Activated CD8-positive, alpha-beta memory T cell treated with anti-CD3 and anti-CD28 coated beads, Interleukin-2, amount 10 ng/mL, durations not matched to agents 7 days and 5 days (primary cell): Measurements from ENCODE around the gene OMA1. TPM values are rescaled to one million over a fixed set of nuclear protein-coding genes. Genes with fewer than 3 reads are reported as not detected.
"Not testable (repeated sequence)": the region's sequence is repeated elsewhere in the genome, so short reads cannot be mapped to it uniquely, and the experiment has no call there.

Experiments used
- ATAC-seq: fragments of 150-1000 bp; cut with Tn5 transposase; one replicate; pipeline ENCODE4 v1.10.0; 2021; ENCODE audit warnings: moderate library complexity
- CTCF ChIA-PET: fragments of 350-600 bp; sonication (Branson Sonifier 250); formaldehyde crosslinking; loops from one replicate; lab custom pipeline; 2021; ENCODE audit warnings: antibody characterized with exemption; lab: Charles Lee
- DNase-seq: peaks from one replicate; pipeline ENCODE4 v3.0.0-alpha.2; 2020
- H3K27ac Mint-ChIP-seq: one replicate; pipeline ENCODE4 v1.8.0; 2021; ENCODE audit warnings: mild to moderate bottlenecking, mixed read lengths
- H3K27me3 Mint-ChIP-seq: one replicate; pipeline ENCODE4 v1.8.0; 2021; ENCODE audit warnings: mixed read lengths
- H3K36me3 Mint-ChIP-seq: one replicate; pipeline ENCODE4 v1.8.0; 2021; ENCODE audit warnings: mild to moderate bottlenecking, mixed read lengths
- H3K4me1 Mint-ChIP-seq: one replicate; pipeline ENCODE4 v1.8.0; 2021; ENCODE audit warnings: mixed read lengths
- H3K4me3 Mint-ChIP-seq: one replicate; pipeline ENCODE4 v1.8.0; 2021; ENCODE audit warnings: mild to moderate bottlenecking, moderate library complexity, mixed read lengths
- H3K9me3 Mint-ChIP-seq: one replicate; pipeline ENCODE4 v1.8.0; 2022; ENCODE audit warnings: low read depth, mixed read lengths
- total RNA-seq, 2 experiments: library from RNA; stranded (reverse); gene quantifications; one replicate each; pipeline ENCODE4 v1.2.3, GENCODE V29; 2021

The OMA1 gene
- total RNA-seq, 2 experiments from 2014 or later = 24.9 to 26.0 TPM

DNA sequence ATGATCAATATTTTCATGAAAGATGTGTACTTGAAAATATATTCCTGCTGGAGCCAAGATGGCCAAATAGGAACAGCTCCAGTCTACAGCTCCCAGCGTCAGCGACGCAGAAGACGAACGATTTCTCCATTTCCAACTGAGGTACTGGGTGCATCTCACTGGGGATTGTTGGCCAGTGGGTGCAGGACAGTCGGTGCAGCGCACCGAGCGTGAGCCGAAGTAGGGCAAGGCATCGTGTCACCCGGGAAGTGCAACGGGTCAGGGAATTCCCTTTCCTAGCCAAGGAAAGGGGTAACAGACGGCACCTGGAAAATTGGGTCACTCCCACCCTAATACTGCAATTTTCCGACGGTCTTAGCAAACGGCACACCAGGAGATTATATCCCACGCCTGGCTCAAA lies 57.6 kb downstream of the OMA1 start:
- DNase-seq, ATAC-seq, CTCF ChIA-PET, H3K4me3 Mint-ChIP-seq, H3K27ac Mint-ChIP-seq, H3K9me3 Mint-ChIP-seq, H3K27me3 Mint-ChIP-seq: not testable (repeated sequence)
- H3K36me3 Mint-ChIP-seq = peaks cover 26% of the 10 kb centered on the region
- peaks cover 12% of the 10 kb centered on the region for H3K4me1 Mint-ChIP-seq

DNA sequence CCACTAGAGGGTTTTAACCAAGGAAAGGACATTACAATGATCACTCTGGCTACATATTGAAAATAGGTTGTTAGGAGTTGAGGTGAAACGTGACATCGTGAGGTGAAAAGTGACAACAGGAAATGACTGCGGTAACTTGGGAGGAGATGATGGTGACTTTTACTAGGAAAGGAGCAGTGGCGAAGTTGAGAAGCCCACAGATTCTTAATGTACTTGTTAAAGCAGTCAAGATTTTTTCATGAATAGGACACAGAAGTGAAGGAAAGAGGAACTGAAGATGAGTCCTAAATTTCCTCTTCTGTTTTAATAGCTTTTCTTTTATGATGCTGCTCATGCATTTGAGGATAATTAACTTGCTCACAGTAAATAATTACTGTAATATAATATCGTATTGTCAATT lies 59.5 kb downstream of the OMA1 start:
- ATAC-seq = no peak
- peaks cover 2% of the 10 kb centered on the region for H3K9me3 Mint-ChIP-seq
- no peak overlapping the region for H3K4me3 Mint-ChIP-seq
- no peak overlapping the region for H3K27ac Mint-ChIP-seq
- peaks cover 12% of the 10 kb centered on the region for H3K4me1 Mint-ChIP-seq
- CTCF ChIA-PET = interaction anchor here (1.3 kb wide), 1 partner anchor 60 kb away, joined by 3 read pairs; the partner anchor contains the start of gene OMA1
- no peaks in the 10 kb centered on the region for H3K27me3 Mint-ChIP-seq
- peaks cover 23% of the 10 kb centered on the region for H3K36me3 Mint-ChIP-seq
- no peak for DNase-seq

- Mint-ChIP-seq H3K9me3 (no peaks in the 10 kb centered on the region), H3K4me1 (peaks cover 6% of the 10 kb centered on the region), H3K4me3 (no peak overlapping the region), H3K27me3 (no peaks in the 10 kb centered on the region), H3K27ac (no peak overlapping the region), H3K36me3 (peaks cover 18% of the 10 kb centered on the region)
- CTCF ChIA-PET = no interaction called here
- DNase-seq = no peak
- ATAC-seq = no peak
Observed at GRCh38 chr1:58481962-58482361, 64.6 kb downstream of the OMA1 start.

DNA sequence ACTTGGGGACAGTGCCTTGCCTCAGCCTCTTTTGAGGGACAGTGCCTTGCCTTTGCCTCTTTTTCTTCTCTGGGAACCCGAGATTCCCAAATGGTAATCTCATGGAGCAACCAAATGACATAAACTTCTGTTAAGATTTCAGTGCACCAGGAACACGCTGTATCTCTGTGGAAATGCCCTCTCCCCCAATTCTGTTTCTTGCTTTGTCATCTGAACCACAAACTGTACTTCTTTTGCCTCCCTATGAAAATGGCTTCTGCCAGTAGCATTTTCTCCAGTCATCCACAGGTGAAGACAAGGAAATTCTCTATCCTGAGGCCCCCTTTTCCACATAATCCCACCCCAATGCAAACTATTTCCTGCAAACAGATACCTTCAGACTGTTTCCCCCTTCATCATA lies 66.3 kb downstream of the OMA1 start:
- H3K36me3 Mint-ChIP-seq = peaks cover 16% of the 10 kb centered on the region
- H3K27me3 Mint-ChIP-seq = no peaks in the 10 kb centered on the region
- ATAC-seq = no peak
- H3K9me3 Mint-ChIP-seq = no peaks in the 10 kb centered on the region
- DNase-seq = no peak
- H3K27ac Mint-ChIP-seq = no peak overlapping the region
- no peak overlapping the region for H3K4me3 Mint-ChIP-seq
- CTCF ChIA-PET = no interaction called here
- no peaks in the 10 kb centered on the region for H3K4me1 Mint-ChIP-seq

- no peaks in the 10 kb centered on the region for H3K27me3 Mint-ChIP-seq
- DNase-seq = no peak
- ATAC-seq = no peak
- H3K36me3 Mint-ChIP-seq = peaks cover 11% of the 10 kb centered on the region
- no peak overlapping the region for H3K4me3 Mint-ChIP-seq
- H3K9me3 Mint-ChIP-seq = no peaks in the 10 kb centered on the region
- H3K27ac Mint-ChIP-seq = no peak overlapping the region
- CTCF ChIA-PET = no interaction called here
- H3K4me1 Mint-ChIP-seq = no peaks in the 10 kb centered on the region
Observed at GRCh38 chr1:58477390-58477789, 69.1 kb downstream of the OMA1 start.

- H3K4me1 Mint-ChIP-seq = no peaks in the 10 kb centered on the region
- H3K9me3 Mint-ChIP-seq = no peaks in the 10 kb centered on the region
- H3K27ac Mint-ChIP-seq = no peak overlapping the region
- ATAC-seq (no peak), DNase-seq (no peak)
- H3K4me3 Mint-ChIP-seq = no peak overlapping the region
- CTCF ChIA-PET = no interaction called here
- peaks cover 7% of the 10 kb centered on the region for H3K36me3 Mint-ChIP-seq
- no peaks in the 10 kb centered on the region for H3K27me3 Mint-ChIP-seq
Observed at GRCh38 chr1:58476179-58476578, 70.3 kb downstream of the OMA1 start.

- no peak for ATAC-seq
- no peaks in the 10 kb centered on the region for H3K27me3 Mint-ChIP-seq
- H3K4me3 Mint-ChIP-seq = no peak overlapping the region
- CTCF ChIA-PET = no interaction called here
- no peaks in the 10 kb centered on the region for H3K4me1 Mint-ChIP-seq
- no peak for DNase-seq
- H3K9me3 Mint-ChIP-seq = no peaks in the 10 kb centered on the region
- H3K36me3 Mint-ChIP-seq = no peaks in the 10 kb centered on the region
- no peak overlapping the region for H3K27ac Mint-ChIP-seq
Observed at GRCh38 chr1:58469476-58469875, 77.0 kb downstream of the OMA1 start.

- H3K27ac Mint-ChIP-seq = no peak overlapping the region
- H3K4me1 Mint-ChIP-seq = no peaks in the 10 kb centered on the region
- H3K36me3 Mint-ChIP-seq = no peaks in the 10 kb centered on the region
- DNase-seq (no peak), ATAC-seq (no peak)
- no peaks in the 10 kb centered on the region for H3K27me3 Mint-ChIP-seq
- no peak overlapping the region for H3K4me3 Mint-ChIP-seq
- CTCF ChIA-PET = no interaction called here
- no peaks in the 10 kb centered on the region for H3K9me3 Mint-ChIP-seq
Observed at GRCh38 chr1:58469016-58469415, 77.5 kb downstream of the OMA1 start.

DNA sequence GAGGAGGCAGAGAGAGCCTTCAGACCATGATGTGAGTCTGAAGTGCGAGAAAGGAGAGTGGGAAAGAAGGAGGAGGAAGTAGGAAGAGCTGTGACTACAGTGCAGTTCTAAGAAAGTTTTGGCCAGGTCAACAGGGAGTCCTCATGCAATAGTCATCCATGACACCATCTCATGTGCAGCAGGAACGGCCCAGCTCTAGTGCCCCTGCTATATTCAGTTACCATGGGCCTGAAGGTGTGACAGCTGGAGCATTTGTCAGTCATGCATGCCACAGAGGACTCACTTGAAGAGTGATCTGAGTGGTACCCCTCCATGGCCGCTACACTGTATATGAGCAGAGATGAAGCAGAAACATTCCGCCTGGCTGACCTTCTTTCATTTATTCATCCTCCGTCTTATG lies 77.9 kb downstream of the OMA1 start:
- Mint-ChIP-seq H3K27me3 (no peaks in the 10 kb centered on the region), H3K36me3 (no peaks in the 10 kb centered on the region), H3K4me3 (no peak overlapping the region), H3K27ac (no peak overlapping the region), H3K4me1 (no peaks in the 10 kb centered on the region), H3K9me3 (no peaks in the 10 kb centered on the region)
- CTCF ChIA-PET = no interaction called here
- no peak for ATAC-seq
- no peak for DNase-seq

DNA sequence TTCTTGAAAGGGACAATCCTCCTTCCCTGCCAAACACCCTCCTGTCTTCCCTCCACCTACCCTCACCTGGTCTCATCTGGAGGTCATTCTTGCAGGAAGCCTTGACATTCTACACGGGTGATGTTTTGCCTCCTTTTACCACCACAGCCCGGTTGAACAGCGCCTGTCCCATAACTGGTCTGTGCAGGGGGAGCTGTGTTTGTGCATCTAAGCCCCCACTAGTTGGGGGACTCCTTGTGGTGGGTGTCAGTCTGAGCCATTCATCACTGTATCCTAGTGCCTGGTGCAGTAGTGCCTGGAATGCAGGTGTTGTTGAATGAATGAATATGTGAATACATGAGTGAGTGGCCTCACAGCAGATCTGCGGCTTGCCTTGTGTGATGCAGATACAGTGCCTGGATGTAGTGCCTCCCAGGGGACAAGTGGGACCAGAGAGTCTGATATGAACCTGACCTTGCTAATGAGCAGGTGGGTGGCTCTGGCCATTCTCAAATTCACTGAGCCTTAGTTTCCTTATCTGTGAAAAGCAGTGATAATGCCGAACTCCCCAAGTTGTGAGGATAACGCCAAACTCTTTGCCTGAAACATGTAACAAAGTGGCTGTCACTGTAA lies 79.8 kb downstream of the OMA1 start:
- no peak overlapping the region for H3K4me3 Mint-ChIP-seq
- H3K36me3 Mint-ChIP-seq = no peaks in the 10 kb centered on the region
- no peak for ATAC-seq
- DNase-seq = no peak
- CTCF ChIA-PET = no interaction called here
- no peaks in the 10 kb centered on the region for H3K9me3 Mint-ChIP-seq
- H3K27ac Mint-ChIP-seq = no peak overlapping the region
- no peaks in the 10 kb centered on the region for H3K27me3 Mint-ChIP-seq
- H3K4me1 Mint-ChIP-seq = no peaks in the 10 kb centered on the region

GRCh38 chr1:58465825-58466629 lies 80.5 kb downstream of the OMA1 start:
- H3K27me3 Mint-ChIP-seq = no peaks in the 10 kb centered on the region
- no peak overlapping the region for H3K27ac Mint-ChIP-seq
- no peak for ATAC-seq
- CTCF ChIA-PET = no interaction called here
- H3K36me3 Mint-ChIP-seq = no peaks in the 10 kb centered on the region
- H3K9me3 Mint-ChIP-seq = no peaks in the 10 kb centered on the region
- H3K4me1 Mint-ChIP-seq = no peaks in the 10 kb centered on the region
- no peak overlapping the region for H3K4me3 Mint-ChIP-seq
- DNase-seq = no peak

DNA sequence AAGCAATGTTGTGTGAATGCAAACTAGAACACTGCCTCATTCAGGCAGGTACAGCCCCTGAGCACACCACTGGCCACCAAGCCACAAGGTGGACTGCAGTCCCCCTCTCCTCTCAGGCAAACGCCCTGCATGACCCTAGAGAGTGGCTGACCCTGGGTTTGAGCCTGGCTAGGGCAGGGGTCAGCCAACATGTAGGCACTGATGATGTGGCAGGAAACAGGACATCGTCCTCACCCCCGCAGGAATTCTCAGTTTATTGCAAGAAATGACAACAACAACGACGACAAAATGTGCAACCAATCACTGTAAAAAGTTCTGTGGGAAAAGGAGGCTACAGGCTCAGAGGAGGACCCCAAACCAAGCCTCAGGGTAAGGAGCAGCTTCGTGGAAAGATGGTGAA lies 81.3 kb downstream of the OMA1 start:
- CTCF ChIA-PET = no interaction called here
- Mint-ChIP-seq H3K27ac (no peak overlapping the region), H3K4me1 (no peaks in the 10 kb centered on the region), H3K36me3 (no peaks in the 10 kb centered on the region), H3K27me3 (no peaks in the 10 kb centered on the region), H3K4me3 (no peak overlapping the region), H3K9me3 (no peaks in the 10 kb centered on the region)
- ATAC-seq (no peak), DNase-seq (no peak)

GRCh38 chr1:58460469-58460868 lies 86.1 kb downstream of the OMA1 start:
- CTCF ChIA-PET = interaction anchor here (0.8 kb wide), 1 partner anchor 10 kb away, joined by 3 read pairs; no protein-coding TSS in a partner anchor

GRCh38 chr1:58459911-58460310 lies 86.6 kb downstream of the OMA1 start:
- Mint-ChIP-seq H3K27me3 (no peaks in the 10 kb centered on the region), H3K9me3 (peaks cover 2% of the 10 kb centered on the region), H3K27ac (no peak overlapping the region), H3K36me3 (no peaks in the 10 kb centered on the region), H3K4me3 (no peak overlapping the region), H3K4me1 (no peaks in the 10 kb centered on the region)
- DNase-seq = no peak
- no peak for ATAC-seq
- CTCF ChIA-PET = no interaction called here

More at GRCh38 chr1:58460469-58460868, 86.1 kb downstream of the OMA1 start:
- Mint-ChIP-seq H3K27ac (no peak overlapping the region), H3K27me3 (no peaks in the 10 kb centered on the region), H3K4me3 (no peak overlapping the region), H3K4me1 (no peaks in the 10 kb centered on the region), H3K9me3 (peaks cover 2% of the 10 kb centered on the region), H3K36me3 (no peaks in the 10 kb centered on the region)
- ATAC-seq (no peak), DNase-seq (no peak)
